Breast epithelium (tissue), 3 donors: Measurements from ENCODE around the gene MUSTN1.

Experiments used
- CTCF ChIP-seq, 3 donors: fragments of 450-650 bp; IDR thresholded peaks; one replicate each; pipeline ENCODE4 v1.5.1; 2016 to 2017; ENCODE audit warnings: antibody characterized with exemption in 3 of 3, mild to moderate bottlenecking in 3 of 3, moderate library complexity in 3 of 3
- POLR2A ChIP-seq: fragments of 450-650 bp; IDR thresholded peaks from one replicate; pipeline ENCODE4 v1.6.1; 2016; ENCODE audit warnings: antibody characterized with exemption, mild to moderate bottlenecking, moderate library complexity

DNA sequence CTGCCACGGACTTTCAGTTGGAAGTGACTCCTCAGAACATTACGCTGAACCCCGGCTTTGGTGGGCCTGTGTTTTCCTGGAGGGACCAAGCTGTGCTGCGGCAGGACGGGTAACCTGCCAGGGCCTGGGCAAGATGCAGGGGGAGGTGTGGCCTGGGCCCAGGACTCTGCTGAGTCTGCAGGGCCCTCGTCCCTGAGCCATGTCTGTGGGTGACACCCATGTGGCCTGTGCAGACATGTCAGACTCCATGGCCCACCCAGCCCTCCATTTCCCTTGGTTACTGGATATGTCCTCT, 45.1 kb downstream of the MUSTN1 start:
- TF ChIP-seq CTCF (IDR thresholded peaks at IDR 0.05) (no peak), POLR2A (no peak)
